Kasumi-1 (cell line): ENCODE measurements around the gene PPP1R16B.
A peak's percentile ranks its signal among the peaks of the same experiment; 100 is the strongest.

Source experiments
- DNase-seq, 2 experiments: peaks; one replicate each; lab custom pipeline; 2025; lab: John Stamatoyannopoulos, UW

The PPP1R16B gene

DNA sequence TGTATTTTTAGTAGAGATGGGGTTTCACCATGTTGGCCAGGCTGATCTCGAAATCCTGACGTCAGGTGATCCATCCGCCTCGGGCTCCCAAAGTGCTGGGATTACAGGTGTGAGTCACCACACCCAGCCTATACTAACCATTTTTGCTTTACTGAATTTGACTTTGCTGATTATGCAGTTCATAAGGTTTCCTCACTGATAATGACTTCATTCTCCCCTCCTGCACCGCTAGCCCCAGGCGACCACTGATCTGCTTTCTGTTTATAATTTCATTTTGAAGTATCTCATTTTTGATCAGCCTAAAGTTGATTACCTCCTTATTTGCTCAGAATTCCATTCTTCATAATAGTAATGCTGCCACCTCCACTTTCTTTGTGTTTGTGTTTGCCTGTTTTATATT, 72.0 kb downstream of the PPP1R16B start:
- DNase-seq: no peak

- peak; percentile 44 to 69 for DNase-seq
Observed at GRCh38 chr20:38878866-38879265, 73.4 kb downstream of the PPP1R16B start.

DNA sequence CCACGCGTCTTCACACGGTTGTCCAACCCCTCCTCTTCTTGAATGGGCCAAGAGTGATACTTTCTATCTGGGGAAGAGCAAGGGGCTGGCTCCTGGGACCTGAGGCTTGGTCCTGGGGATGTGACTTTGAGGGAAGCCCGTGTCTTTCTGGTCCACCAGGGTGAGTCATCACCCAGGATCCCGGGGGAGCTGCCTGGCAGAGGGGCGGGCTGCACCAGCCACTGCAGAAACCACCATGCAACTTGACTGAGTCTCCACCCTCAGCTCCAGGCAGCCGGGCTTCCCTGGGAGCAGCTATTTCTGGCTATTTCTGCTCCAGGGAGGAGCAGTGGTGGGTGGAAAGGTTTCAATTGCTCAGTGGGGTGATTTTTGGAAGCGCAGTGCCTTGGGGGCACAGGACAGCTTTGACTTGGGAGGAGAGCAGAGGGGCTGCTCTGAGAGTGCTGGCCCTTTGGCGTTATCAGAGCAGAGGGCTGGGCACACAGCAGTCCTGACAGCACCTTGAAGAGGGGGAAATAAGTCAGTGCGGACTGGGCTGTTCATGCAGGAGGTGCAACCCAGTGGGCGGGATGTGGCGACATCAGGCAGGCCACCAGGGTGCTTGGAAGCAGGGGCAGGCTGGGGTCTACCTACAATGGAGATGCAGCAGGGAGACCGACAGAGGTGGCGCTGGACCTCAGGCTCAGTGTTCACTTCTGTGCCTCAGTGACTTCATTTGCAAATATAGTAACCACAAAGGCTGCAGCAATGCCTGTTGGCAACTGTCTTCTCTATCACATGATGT, 75.6 kb downstream of the PPP1R16B start:
- DNase-seq: no peak

- no peak for DNase-seq
Observed at GRCh38 chr20:38881806-38882440, 76.4 kb downstream of the PPP1R16B start.

- no peak for DNase-seq
Observed at GRCh38 chr20:38882600-38882999, 77.1 kb downstream of the PPP1R16B start.

DNA sequence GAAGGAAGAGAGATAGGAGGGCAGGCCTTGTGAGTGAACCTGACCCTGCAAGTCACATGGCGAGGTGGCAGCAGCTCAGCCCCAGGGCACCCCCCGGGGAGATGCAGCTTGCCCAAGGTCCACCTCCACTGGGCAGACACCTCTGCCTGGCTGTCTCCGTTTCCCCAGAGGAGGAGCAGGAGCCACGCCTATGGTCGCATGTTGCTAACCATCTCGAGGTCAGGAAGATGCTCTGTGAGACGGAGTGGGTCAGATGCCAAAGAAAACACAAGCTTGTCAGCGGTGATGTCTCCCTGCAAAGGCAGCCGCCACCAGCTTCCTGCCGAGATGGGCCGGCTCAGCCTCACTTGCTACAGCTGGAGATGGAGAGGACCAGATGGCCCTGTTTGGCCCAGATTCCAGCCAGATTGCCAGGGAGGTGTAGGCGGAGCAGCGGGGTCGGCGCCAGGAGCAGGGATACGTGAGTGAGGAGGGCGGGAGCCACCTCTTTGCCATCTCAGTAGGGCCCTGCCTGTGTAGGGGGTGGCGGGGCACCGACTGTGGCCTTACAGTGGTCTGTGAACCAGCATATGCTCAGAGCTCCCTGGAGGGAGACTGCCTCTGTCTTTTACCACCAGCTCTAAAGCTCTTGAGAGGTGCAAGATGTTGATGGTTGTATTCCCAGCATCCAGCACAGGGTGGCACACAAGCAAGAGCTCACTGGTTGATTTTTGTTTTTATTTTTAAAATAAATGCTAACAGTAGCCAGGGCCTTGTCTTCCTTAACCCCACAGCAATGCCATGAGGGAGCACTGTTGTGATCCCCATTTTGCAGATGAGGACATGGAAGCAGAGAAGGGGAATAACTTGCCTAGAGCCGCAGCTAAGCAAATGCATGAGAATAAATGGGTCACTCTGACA, 77.8 kb downstream of the PPP1R16B start:
- DNase-seq: no peak

DNA sequence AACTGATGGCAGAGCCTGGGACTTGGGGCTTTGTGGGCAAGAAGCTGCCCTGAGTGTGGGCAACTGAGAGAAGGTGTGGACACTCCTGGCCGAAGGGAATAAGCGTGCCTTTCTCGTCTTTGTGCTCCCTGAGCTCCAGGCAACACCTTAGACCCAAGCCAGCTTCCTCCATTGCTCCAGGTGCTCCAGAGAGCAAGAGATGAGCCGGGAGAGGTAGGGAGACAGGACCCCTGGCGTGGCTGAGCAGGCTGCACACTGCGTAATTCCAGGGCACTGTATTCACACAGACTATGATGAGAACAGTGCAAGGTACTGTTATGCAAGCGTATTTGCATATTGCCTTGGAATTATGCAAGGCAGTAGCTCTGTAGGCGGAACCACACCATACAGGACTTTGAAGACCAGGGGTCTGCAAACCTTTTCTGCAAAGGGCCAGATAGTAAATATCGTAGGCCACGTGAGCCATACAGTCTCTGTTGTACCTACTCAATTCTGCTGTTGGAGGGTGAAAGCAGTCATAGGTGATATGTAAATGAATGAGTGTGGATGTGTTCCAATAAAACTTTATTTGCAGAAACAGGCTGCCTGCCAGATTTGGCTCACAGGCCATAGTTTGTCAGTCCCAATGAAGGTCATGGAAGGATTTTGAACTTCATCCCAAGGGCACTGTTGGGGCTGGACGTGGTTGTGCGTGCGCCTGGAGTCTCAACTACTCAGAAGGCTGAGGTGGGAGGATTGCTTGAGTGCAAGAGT, 78.7 kb downstream of the PPP1R16B start:
- DNase-seq: no peak

DNA sequence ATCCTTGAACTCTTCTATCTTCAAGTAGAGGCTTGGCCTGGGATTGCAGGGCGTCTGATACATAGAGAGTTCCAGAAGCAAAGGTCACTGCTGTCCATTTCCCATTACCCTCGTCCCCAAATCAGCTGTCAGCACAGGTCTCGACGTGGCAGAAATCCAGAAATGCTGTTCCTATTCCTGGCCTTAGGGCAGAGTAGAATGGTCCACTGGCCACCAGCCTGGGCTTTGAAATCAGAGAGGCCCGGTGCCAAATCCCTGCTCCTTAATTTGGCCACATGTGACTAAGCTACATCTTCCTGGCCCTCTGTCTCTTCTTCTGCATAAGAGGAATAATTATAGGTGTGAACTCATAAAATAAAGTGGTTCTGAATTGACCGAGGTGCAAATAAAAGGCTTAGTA, 79.9 kb downstream of the PPP1R16B start:
- no peak for DNase-seq

DNA sequence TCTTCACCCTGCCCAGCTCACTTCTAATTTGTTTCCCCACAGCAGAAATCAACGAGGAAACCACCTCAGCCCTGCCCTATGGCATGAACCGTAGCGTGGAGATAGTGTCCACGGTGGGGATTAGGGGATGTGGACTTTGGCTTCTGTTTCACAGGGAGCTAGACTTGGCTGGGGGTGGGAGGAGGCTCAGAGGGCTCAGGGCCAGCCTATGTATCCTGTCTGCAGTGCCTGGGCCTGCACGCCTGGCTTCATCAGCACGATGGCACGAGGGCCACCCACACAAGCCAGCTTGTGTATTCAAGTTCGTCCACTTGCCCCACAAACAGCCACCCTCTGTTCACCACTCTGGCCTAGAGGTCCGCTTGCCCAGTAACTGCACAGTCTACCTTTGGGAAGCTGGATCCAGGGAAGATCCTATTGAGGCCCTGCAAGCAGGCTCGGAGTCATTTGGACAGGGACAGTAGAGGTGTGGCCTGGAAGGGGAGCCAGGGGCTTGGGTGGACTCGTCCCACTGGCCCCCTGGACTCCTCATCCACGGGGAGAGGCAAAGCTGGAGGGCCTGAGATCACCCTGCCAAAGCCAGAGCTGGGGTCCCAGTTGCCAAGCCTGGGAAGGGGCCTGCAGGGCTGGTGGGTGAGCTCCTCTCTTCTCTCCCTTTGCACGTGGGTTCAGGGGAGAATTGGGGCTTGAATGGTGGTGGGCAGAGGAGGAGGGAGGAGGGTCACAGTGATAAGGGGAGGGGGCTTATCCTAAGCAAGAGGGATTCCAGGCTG, 82.7 kb downstream of the PPP1R16B start:
- DNase-seq: no peak

DNA sequence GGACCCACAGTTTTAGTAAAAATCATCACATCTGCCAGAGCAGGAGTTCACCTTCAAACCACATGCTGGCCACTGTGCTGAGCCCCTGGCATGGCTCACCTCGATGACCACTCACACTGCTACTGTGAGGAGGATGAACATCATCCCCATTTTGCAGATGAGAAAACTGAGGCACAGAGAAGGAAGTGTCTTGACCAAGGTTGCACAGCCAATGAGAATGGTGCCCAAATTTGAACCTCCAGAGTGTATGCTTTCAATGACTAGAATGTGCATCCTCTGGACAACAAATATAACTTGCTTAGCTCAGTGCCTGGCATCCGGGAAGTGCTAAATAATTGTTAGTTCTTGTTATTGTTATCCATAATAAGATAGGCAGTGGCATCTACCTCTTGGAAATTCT, 83.6 kb downstream of the PPP1R16B start:
- no peak for DNase-seq

- DNase-seq: no peak
Observed at GRCh38 chr20:38889792-38890496, 84.4 kb downstream of the PPP1R16B start.

GRCh38 chr20:38890497-38890818, 85.0 kb downstream of the PPP1R16B start:
- DNase-seq: no peak

- DNase-seq: no peak
Observed at GRCh38 chr20:38892091-38892981, 86.8 kb downstream of the PPP1R16B start.

GRCh38 chr20:38893056-38893564, 87.6 kb downstream of the PPP1R16B start:
- no peak for DNase-seq

DNA sequence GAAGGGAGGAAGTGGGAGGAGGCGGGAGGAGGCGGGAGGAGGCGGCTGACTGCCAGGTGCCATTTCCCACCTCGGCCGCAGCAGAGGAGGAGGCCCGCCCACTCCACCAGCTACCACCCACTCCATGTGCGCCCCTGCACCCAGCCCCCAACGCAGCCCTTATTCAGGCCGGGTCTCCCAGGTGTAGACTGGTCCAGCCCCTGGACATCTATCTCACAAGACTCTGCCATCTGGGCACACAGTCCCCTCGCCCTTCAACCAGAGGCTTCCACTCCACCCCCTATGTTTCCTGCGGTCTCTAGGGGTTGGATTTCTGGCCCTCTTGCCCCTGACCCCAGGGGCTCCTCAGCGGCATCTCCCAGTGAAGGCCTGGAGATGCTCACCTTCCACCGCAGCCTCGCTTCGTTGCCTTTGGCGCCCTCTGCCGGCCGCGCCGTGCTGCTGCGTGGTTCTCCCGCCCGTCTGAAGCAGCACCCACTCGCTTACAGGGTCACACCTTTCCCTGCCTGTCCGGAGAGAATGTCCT, 88.1 kb downstream of the PPP1R16B start:
- peak in 1 of 2 experiments; percentile 44 for DNase-seq

DNA sequence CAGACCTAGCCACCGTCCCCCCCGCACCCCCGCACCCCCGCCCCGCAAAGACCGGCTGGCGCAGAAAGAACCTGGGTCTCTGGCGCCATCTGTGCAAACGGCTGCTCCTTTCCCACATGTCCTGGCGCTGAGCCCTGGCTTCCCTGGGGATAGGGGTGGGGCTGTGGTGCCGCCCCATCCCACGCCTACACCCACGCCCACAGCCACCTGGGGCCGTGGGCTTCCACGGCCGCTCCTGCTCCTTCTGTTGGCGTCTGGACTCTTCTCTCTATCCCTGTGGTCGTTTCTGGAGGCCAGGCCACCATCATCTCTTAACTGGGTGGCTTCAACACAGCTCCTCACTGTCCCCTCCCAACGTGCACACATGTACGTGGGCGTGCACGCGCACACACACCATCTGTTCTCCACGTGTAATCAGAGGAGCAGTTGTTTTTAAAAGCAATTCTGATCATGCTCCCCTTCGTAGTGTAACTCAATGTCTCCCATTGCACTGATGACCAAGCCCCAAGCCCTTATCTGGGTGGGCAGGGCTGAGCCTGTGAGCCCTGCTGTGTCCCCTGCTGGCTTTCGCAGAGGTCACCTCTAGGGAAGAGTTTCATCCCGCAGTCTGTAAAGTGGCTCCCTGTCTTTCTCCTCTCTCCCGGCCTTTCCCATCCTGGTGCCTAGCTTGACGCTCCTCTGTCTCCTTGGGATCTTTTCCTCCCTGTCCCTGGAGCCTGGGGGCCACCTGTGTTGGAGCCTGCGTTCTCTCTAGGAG, 88.8 kb downstream of the PPP1R16B start:
- DNase-seq: no peak

DNA sequence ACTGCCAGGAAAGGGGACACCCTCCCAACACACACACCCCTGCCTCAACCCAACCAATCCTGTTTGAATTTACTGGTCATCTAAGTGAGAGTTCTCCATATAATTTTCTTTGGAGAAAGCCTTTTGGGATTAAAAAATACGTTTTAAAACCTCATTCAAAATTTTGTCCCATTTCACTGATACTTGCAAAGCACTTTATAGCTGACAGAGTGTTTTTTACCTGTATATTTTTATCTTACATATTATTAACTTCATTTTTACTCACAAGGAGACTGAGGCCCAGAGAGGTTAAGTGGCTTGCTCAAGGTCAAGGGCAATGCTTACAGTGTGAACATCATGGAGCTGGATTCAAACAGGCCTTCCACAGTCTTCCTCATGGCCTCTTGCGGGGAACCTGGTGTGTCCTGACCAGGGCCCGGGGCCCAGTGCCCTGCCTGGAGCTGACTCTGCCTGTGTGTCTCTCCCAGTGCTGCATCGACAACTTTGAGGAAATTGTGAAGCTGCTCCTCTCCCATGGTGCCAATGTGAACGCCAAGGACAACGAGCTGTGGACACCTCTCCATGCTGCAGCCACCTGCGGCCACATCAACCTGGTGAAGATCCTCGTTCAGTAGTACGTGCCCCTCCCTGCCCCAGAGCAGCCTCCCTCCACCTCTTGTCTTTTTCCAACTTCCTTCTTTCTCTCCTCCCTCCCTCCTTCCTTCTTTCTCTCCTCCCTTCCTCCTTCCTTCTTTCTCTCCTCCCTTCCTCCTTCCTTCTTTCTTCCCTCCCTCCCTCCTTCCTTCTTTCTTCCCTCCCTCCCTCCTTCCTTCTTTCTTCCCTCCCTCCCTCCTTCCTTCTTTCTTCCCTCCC, 89.8 kb downstream of the PPP1R16B start:
- no peak for DNase-seq
